Ascending aorta (tissue), 2 donors: ENCODE data around the gene WDR35. TPM values are rescaled to one million over a fixed set of nuclear protein-coding genes. Genes with fewer than 3 reads are reported as not detected.

Source experiments
- DNase-seq, 2 donors: peaks; one replicate each; pipeline ENCODE4 v3.0.0-alpha.2; 2019; ENCODE audit warnings: low spot score in 2 of 2
- H3K27ac ChIP-seq, 2 donors: fragments of 200-600 bp; sonication (generic); one replicate each; pipeline ENCODE4 v1.5.1; 2016 to 2017; ENCODE audit warnings: mild to moderate bottlenecking in 1 of 2
- H3K27me3 ChIP-seq: fragments of 200-600 bp; sonication (generic); one replicate; pipeline ENCODE4 v1.5.1; 2017
- H3K36me3 ChIP-seq, 2 donors: fragments of 200-600 bp; sonication (generic); one replicate each; pipeline ENCODE4 v1.5.1; 2016
- H3K4me1 ChIP-seq, 2 donors: fragments of 200-600 bp; sonication (generic); one replicate each; pipeline ENCODE4 v1.5.1; 2016 to 2017; ENCODE audit warnings: mild to moderate bottlenecking in 1 of 2
- H3K4me3 ChIP-seq, 2 donors: fragments of 200-600 bp; sonication (generic); one replicate each; pipeline ENCODE4 v1.5.1; 2016 to 2017; ENCODE audit warnings: mild to moderate bottlenecking in 1 of 2
- H3K9me3 ChIP-seq, 2 donors: fragments of 200-600 bp; sonication (generic); one replicate each; pipeline ENCODE4 v1.5.1; 2016
- intact Hi-C: fragments of 100-400 bp; cut with DNase I; formaldehyde crosslinking; loops from one replicate; pipeline ENCODE4 v1.15.1; 2023
- total RNA-seq: library from RNA; depleted of rRNA; stranded (reverse); fragments of >200 nt; gene quantifications from one replicate; pipeline ENCODE4 v1.1.0, GENCODE V29; 2016
- TF ChIP-seq, protein P1 (sequence below), 3 experiments: fragments of 200-600 bp in 2 of 3; fragments of 450-650 bp in 1 of 3; sonication (generic) in 2 of 3; IDR thresholded peaks; one replicate each; pipeline ENCODE4 v1.5.1; 2016 to 2019; ENCODE audit warnings: antibody characterized with exemption in 3 of 3, mild to moderate bottlenecking in 1 of 3, moderate library complexity in 1 of 3

WDR35 gene
- total RNA-seq, 1 donor from 2014 or later: 2.1 TPM

- no peaks in the 10 kb centered on the region for H3K36me3 ChIP-seq
- no peak overlapping the region for H3K27ac ChIP-seq
- H3K4me1 ChIP-seq: no peaks in the 10 kb centered on the region
- H3K27me3 ChIP-seq: no peaks in the 10 kb centered on the region
- TF ChIP-seq, protein P1, sequence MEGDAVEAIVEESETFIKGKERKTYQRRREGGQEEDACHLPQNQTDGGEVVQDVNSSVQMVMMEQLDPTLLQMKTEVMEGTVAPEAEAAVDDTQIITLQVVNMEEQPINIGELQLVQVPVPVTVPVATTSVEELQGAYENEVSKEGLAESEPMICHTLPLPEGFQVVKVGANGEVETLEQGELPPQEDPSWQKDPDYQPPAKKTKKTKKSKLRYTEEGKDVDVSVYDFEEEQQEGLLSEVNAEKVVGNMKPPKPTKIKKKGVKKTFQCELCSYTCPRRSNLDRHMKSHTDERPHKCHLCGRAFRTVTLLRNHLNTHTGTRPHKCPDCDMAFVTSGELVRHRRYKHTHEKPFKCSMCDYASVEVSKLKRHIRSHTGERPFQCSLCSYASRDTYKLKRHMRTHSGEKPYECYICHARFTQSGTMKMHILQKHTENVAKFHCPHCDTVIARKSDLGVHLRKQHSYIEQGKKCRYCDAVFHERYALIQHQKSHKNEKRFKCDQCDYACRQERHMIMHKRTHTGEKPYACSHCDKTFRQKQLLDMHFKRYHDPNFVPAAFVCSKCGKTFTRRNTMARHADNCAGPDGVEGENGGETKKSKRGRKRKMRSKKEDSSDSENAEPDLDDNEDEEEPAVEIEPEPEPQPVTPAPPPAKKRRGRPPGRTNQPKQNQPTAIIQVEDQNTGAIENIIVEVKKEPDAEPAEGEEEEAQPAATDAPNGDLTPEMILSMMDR (IDR thresholded peaks at IDR 0.05): no peak
- intact Hi-C loops: no loop called here
- DNase-seq: peak in 1 of 2 donors; percentile 19
- H3K9me3 ChIP-seq: no peaks in the 10 kb centered on the region
- no peak overlapping the region for H3K4me3 ChIP-seq
Measured at GRCh38 chr2:19874726-19875125, 115.2 kb downstream of the WDR35 start.

DNA sequence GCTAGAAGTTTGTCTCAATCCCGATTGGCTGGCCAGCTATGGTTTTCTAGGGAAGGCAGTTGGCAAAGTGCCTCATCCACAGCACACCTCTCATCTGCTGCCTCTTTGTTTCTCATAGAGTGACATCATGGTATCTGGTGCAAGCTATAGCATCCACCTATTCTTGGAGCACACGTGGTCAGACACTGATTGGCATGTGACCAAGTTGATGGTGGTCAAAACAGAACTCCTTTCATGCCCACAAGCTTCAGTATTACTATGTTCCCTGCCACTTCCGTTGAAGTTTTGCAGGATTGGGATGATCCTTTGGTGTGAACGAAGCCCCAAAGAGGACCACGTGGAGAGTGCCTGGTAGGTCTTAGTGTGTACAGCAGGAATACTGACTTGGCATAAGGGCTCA, 116.9 kb downstream of the WDR35 start:
- H3K9me3 ChIP-seq: no peaks in the 10 kb centered on the region
- TF ChIP-seq, protein P1 (IDR thresholded peaks at IDR 0.05): no peak
- intact Hi-C loops: no loop called here
- no peaks in the 10 kb centered on the region for H3K27me3 ChIP-seq
- H3K36me3 ChIP-seq: no peaks in the 10 kb centered on the region
- H3K4me3 ChIP-seq: no peak overlapping the region
- H3K27ac ChIP-seq: no peak overlapping the region
- no peaks in the 10 kb centered on the region for H3K4me1 ChIP-seq
- peak in 1 of 2 donors; percentile 34 for DNase-seq

DNA sequence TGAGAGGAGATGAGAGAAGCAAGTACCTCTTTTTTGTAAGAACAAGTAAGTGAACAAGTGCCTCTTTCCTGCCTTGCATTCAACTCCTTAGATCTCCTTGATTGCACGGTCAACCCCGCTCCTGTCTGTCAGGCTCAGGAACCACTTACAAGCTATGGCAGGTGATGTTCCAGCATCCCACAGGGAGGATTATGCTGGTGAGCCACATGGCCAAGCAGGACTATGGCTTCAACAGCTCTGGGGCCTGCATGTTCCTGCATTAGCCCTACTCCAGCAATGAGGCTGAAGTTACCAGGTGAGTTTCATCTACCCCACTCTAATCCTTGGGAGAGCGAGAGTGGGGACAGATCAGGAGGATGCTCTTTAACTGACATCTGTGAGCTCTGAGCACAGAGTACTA, 117.6 kb downstream of the WDR35 start:
- Histone ChIP-seq H3K27ac (no peak overlapping the region), H3K36me3 (no peaks in the 10 kb centered on the region), H3K9me3 (no peaks in the 10 kb centered on the region), H3K27me3 (no peaks in the 10 kb centered on the region), H3K4me3 (no peak overlapping the region), H3K4me1 (no peaks in the 10 kb centered on the region)
- TF ChIP-seq, protein P1 (IDR thresholded peaks at IDR 0.05): no peak
- peak in 1 of 2 donors; percentile 27 for DNase-seq
- intact Hi-C loops: no loop called here

- TF ChIP-seq, protein P1 (IDR thresholded peaks at IDR 0.05): no peak
- intact Hi-C loops: no loop called here
- Histone ChIP-seq H3K27ac (no peak overlapping the region), H3K27me3 (no peaks in the 10 kb centered on the region), H3K9me3 (no peaks in the 10 kb centered on the region), H3K36me3 (no peaks in the 10 kb centered on the region), H3K4me1 (no peaks in the 10 kb centered on the region), H3K4me3 (no peak overlapping the region)
- DNase-seq: peak in 1 of 2 donors; percentile 59
Measured at GRCh38 chr2:19871836-19872235, 118.1 kb downstream of the WDR35 start.

- Histone ChIP-seq H3K27me3 (no peaks in the 10 kb centered on the region), H3K9me3 (no peaks in the 10 kb centered on the region), H3K4me1 (no peaks in the 10 kb centered on the region), H3K27ac (no peak overlapping the region), H3K36me3 (no peaks in the 10 kb centered on the region), H3K4me3 (no peak overlapping the region)
- intact Hi-C loops: no loop called here
- DNase-seq: no peak
- TF ChIP-seq, protein P1 (IDR thresholded peaks at IDR 0.05): no peak
Measured at GRCh38 chr2:19870792-19871191, 119.1 kb downstream of the WDR35 start.
